Measurements from ENCODE around the gene BEX4. TPM values are rescaled to one million over a fixed set of nuclear protein-coding genes. Genes with fewer than 3 reads are reported as not detected.

The BEX4 gene
- total RNA-seq, result 45.0 TPM

DNA sequence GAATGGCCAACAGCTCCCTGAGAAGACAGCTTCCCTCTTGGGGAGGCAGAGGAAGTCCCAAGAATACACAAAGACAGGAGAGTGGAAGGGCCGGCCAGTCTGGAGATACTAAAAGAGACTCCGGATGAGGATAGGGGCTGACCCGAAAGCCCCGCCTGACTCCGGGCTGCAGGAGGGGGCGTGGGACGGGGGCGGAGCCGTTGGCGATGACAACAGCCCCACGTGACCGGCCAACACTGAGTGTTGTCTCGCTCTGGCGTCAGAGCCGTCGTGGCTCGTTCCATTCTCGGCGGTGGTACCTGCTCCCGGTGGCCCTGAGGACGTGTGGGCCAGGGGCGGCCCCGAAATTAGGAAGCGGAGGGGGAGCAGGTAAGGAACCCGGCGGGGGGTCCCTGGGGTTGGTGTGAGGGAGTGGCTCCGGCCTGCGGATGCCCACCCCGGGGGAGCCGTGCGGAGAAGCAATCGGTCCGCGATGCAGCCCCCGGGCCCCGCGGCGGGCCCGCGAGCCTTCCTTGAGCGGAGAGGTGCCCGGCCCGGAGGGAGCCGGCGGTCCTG, at the start of gene BEX4:
Gene BEX4, plus strand, starts transcription at position 239 of the 555 bp plus-strand sequence. CDS start 1,046 bp downstream, outside the sequence.

DNA sequence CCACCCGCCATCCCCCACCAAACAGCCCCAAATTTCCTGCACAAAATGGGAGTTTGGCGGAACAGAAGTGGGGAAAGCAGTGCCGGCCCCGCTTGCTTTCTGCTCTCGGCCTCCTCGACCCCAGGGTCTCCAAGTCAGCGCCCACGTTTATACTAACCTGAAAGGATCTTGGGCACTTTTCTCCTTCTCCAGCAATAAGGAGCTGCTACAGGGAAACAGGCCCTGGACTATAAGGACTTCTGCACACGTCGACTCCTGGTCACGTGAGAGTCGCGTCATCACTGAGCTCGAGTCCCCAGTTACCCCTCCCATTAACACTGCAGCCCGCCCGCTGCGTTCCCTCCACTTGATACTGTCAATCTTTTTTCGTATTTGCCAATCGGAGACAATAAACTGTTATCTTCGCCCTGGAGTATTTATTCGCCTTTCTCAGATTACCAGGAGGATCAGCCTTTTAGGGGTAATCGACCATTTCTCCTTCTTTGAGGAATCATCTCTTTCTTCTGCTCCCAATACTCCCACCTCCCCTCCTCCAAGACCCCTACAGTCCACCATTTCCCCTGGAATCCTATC, 40.1 kb downstream of the BEX4 start, which contains the start of gene TCEAL8:
Gene TCEAL8, minus strand, starts transcription at position 235 of the 573 bp plus-strand sequence. CDS start 1,176 bp downstream, outside the sequence.

Other genes starting within 250 kb of the BEX4 start
- 14.8 TPM for gene BEX1, start 150.9 kb upstream of the BEX4 start, total RNA-seq
- not detected for gene NXF3, start 122.0 kb upstream of the BEX4 start, total RNA-seq
- gene TCEAL8, start 40.0 kb downstream of the BEX4 start, total RNA-seq, result 71.6 TPM
- gene TCEAL5, start 61.6 kb downstream of the BEX4 start, total RNA-seq, result 1.6 TPM
- 29.8 TPM for gene BEX2, start 95.9 kb downstream of the BEX4 start, total RNA-seq
- gene TCEAL7, start 115.1 kb downstream of the BEX4 start, total RNA-seq, result 26.8 TPM
- 39.0 TPM for gene TCEAL9, start 141.4 kb downstream of the BEX4 start, total RNA-seq
- gene BEX3, start 161.4 kb downstream of the BEX4 start, total RNA-seq, result 222 TPM